Islet precursor cell (in vitro differentiated cells): ENCODE data around the gene FBF1.

Experiments used
- DNase-seq: peaks from one replicate; pipeline ENCODE4 v3.0.0-alpha.2; 2018

FBF1 gene

GRCh38 chr17:75945211-75945610, 4.4 kb upstream of the FBF1 start:
- no peak for DNase-seq

GRCh38 chr17:75943491-75943890, 2.6 kb upstream of the FBF1 start:
- no peak for DNase-seq

- no peak for DNase-seq
Measured at GRCh38 chr17:75942473-75942872, 1.6 kb upstream of the FBF1 start.

- no peak for DNase-seq
Measured at GRCh38 chr17:75941442-75941819, 589 bp upstream of the FBF1 start.

GRCh38 chr17:75937652-75938051, 3.2 kb downstream of the FBF1 start:
- DNase-seq: no peak

- DNase-seq: no peak
Measured at GRCh38 chr17:75933808-75934207, 7.0 kb downstream of the FBF1 start.

- no peak for DNase-seq
Measured at GRCh38 chr17:75932852-75933251, 8.0 kb downstream of the FBF1 start.

- no peak for DNase-seq
Measured at GRCh38 chr17:75931062-75931461, 9.8 kb downstream of the FBF1 start.

- peak; percentile 81 for DNase-seq
Measured at GRCh38 chr17:75927286-75927922, 13.4 kb downstream of the FBF1 start.

- no peak for DNase-seq
Measured at GRCh38 chr17:75926456-75926855, 14.4 kb downstream of the FBF1 start.

- no peak for DNase-seq
Measured at GRCh38 chr17:75925912-75926311, 14.9 kb downstream of the FBF1 start.

GRCh38 chr17:75925103-75925502, 15.7 kb downstream of the FBF1 start:
- no peak for DNase-seq

GRCh38 chr17:75922963-75923874, 17.6 kb downstream of the FBF1 start:
- no peak for DNase-seq

GRCh38 chr17:75922173-75922961, 18.5 kb downstream of the FBF1 start:
- no peak for DNase-seq

- DNase-seq: no peak
Measured at GRCh38 chr17:75921596-75921995, 19.2 kb downstream of the FBF1 start.

GRCh38 chr17:75920045-75920560, 20.7 kb downstream of the FBF1 start:
- no peak for DNase-seq

GRCh38 chr17:75919611-75920010, 21.2 kb downstream of the FBF1 start:
- DNase-seq: no peak

- no peak for DNase-seq
Measured at GRCh38 chr17:75917917-75918445, 22.9 kb downstream of the FBF1 start.

- peak; percentile 50 for DNase-seq
Measured at GRCh38 chr17:75917141-75917916, 23.5 kb downstream of the FBF1 start.

- DNase-seq: no peak
Measured at GRCh38 chr17:75915268-75915667, 25.6 kb downstream of the FBF1 start.

GRCh38 chr17:75914643-75915267, 26.1 kb downstream of the FBF1 start:
- DNase-seq: peak; percentile 57
